22Rv1 (cell line): ENCODE results near the gene CARS1.

Source experiments
- CTCF ChIP-seq: fragments of 450-650 bp; IDR thresholded peaks from 2 replicates; pipeline ENCODE4 v1.5.1; 2017; ENCODE audit warnings: mild to moderate bottlenecking
- ZFX ChIP-seq: fragments of 450-650 bp; IDR thresholded peaks from 2 replicates; pipeline ENCODE4 v1.6.1; 2017; ENCODE audit warnings: antibody characterized with exemption, borderline replicate concordance

DNA sequence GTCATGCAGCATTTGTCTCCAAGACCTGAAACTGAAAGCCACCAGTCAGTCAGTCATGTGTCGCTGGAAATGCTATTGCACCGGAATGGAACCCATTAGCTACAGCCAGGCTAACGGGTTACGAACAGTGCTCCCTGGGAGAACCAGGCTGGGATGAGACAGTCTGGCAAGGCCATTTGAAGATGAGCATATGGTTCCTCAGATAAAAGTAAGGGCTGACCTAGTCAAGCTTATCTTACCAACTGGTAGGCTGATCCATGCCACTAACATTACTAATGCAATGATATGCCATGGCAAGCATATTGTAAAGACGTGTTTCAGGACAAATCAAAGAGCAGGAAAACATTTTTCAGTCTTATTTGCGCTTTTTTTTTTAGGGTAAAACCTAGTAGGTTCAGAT lies 93.5 kb downstream of the CARS1 start:
- TF ChIP-seq CTCF (no peak), ZFX (no peak)
